IgD-negative memory B cell (primary cell): Measurements from ENCODE around the gene SLC40A1. TPM values are rescaled to one million over a fixed set of nuclear protein-coding genes. Genes with fewer than 3 reads are reported as not detected.

Source experiments
- H3K27ac Mint-ChIP-seq, 3 donors: one replicate each; pipeline ENCODE4 v1.8.0; 2020 to 2022; ENCODE audit warnings: mild to moderate bottlenecking in 3 of 3, mixed read lengths in 3 of 3, moderate library complexity in 1 of 3
- H3K27me3 Mint-ChIP-seq: one replicate; pipeline ENCODE4 v1.8.0; 2021; ENCODE audit warnings: mixed read lengths
- H3K36me3 Mint-ChIP-seq: one replicate; pipeline ENCODE4 v1.8.0; 2020; ENCODE audit warnings: mild to moderate bottlenecking, mixed read lengths
- H3K4me1 Mint-ChIP-seq, 3 donors: one replicate each; pipeline ENCODE4 v1.8.0; 2020 to 2022; ENCODE audit warnings: mixed read lengths in 3 of 3, mild to moderate bottlenecking in 1 of 3
- H3K4me3 Mint-ChIP-seq, 4 donors: one replicate each; pipeline ENCODE4 v1.8.0; 2020 to 2022; ENCODE audit warnings: mild to moderate bottlenecking in 4 of 4, mixed read lengths in 4 of 4, moderate library complexity in 3 of 4
- H3K9me3 Mint-ChIP-seq, 3 donors: one replicate each; pipeline ENCODE4 v1.8.0; 2020 to 2021; ENCODE audit warnings: mixed read lengths in 3 of 3, mild to moderate bottlenecking in 1 of 3
- polyA plus RNA-seq: library from polyadenylated mRNA; unstranded; fragments of 300-500 nt; fragmentation: Illumina TruSeq; gene quantifications from one replicate; pipeline ENCODE4 v1.2.3, GENCODE V29; 2021

SLC40A1 gene
- polyA plus RNA-seq, 1 donor from 2014 or later: 2.3 TPM

- Mint-ChIP-seq H3K27ac (no peak overlapping the region), H3K9me3 (no peaks in the 10 kb centered on the region), H3K4me3 (no peak overlapping the region), H3K36me3 (no peaks in the 10 kb centered on the region), H3K4me1 (no peaks in the 10 kb centered on the region), H3K27me3 (no peaks in the 10 kb centered on the region)
Observed at GRCh38 chr2:189526241-189526640, 54.3 kb downstream of the SLC40A1 start.

- Mint-ChIP-seq H3K27me3 (no peaks in the 10 kb centered on the region), H3K4me1 (no peaks in the 10 kb centered on the region), H3K4me3 (no peak overlapping the region), H3K27ac (no peak overlapping the region), H3K9me3 (no peaks in the 10 kb centered on the region), H3K36me3 (no peaks in the 10 kb centered on the region)
Observed at GRCh38 chr2:189524746-189525145, 55.8 kb downstream of the SLC40A1 start.

- H3K36me3 Mint-ChIP-seq: no peaks in the 10 kb centered on the region
- H3K9me3 Mint-ChIP-seq: no peaks in the 10 kb centered on the region
- no peak overlapping the region for H3K4me3 Mint-ChIP-seq
- H3K27ac Mint-ChIP-seq: no peak overlapping the region
- H3K4me1 Mint-ChIP-seq: no peaks in the 10 kb centered on the region
- H3K27me3 Mint-ChIP-seq: peaks cover 3% of the 10 kb centered on the region
Observed at GRCh38 chr2:189522435-189523151, 58.0 kb downstream of the SLC40A1 start.

- H3K4me1 Mint-ChIP-seq: no peaks in the 10 kb centered on the region
- no peak overlapping the region for H3K4me3 Mint-ChIP-seq
- peaks cover 3% of the 10 kb centered on the region for H3K27me3 Mint-ChIP-seq
- H3K27ac Mint-ChIP-seq: no peak overlapping the region
- H3K9me3 Mint-ChIP-seq: peaks cover 0 to 4% (median 0%) of the 10 kb centered on the region in 3 donors
- H3K36me3 Mint-ChIP-seq: no peaks in the 10 kb centered on the region
Observed at GRCh38 chr2:189521699-189522434, 58.7 kb downstream of the SLC40A1 start.

- H3K9me3 Mint-ChIP-seq: peaks cover 0 to 4% (median 0%) of the 10 kb centered on the region in 3 donors
- H3K4me1 Mint-ChIP-seq: no peaks in the 10 kb centered on the region
- no peaks in the 10 kb centered on the region for H3K36me3 Mint-ChIP-seq
- no peak overlapping the region for H3K4me3 Mint-ChIP-seq
- H3K27ac Mint-ChIP-seq: no peak overlapping the region
- peaks cover 4% of the 10 kb centered on the region for H3K27me3 Mint-ChIP-seq
Observed at GRCh38 chr2:189519631-189520387, 60.8 kb downstream of the SLC40A1 start.

GRCh38 chr2:189517847-189518535 is 62.6 kb downstream of the SLC40A1 start:
- Mint-ChIP-seq H3K4me1 (no peaks in the 10 kb centered on the region), H3K4me3 (no peak overlapping the region), H3K27ac (no peak overlapping the region), H3K36me3 (no peaks in the 10 kb centered on the region), H3K27me3 (peaks cover 10% of the 10 kb centered on the region), H3K9me3 (peaks cover 0 to 4% (median 0%) of the 10 kb centered on the region in 3 donors)

- Mint-ChIP-seq H3K4me1 (no peaks in the 10 kb centered on the region), H3K9me3 (peaks cover 0 to 4% (median 0%) of the 10 kb centered on the region in 3 donors)
Observed at GRCh38 chr2:189516546-189516945, 64.0 kb downstream of the SLC40A1 start.

GRCh38 chr2:189515264-189515663 is 65.3 kb downstream of the SLC40A1 start:
- H3K27ac Mint-ChIP-seq: no peak overlapping the region
- no peaks in the 10 kb centered on the region for H3K4me1 Mint-ChIP-seq
- H3K27me3 Mint-ChIP-seq: peaks cover 13% of the 10 kb centered on the region
- no peak overlapping the region for H3K4me3 Mint-ChIP-seq
- no peaks in the 10 kb centered on the region for H3K36me3 Mint-ChIP-seq
- peaks cover 0 to 4% (median 0%) of the 10 kb centered on the region in 3 donors for H3K9me3 Mint-ChIP-seq

More at GRCh38 chr2:189516546-189516945, 64.0 kb downstream of the SLC40A1 start:
- Mint-ChIP-seq H3K27ac (peak overlapping the region in 1 of 3 donors; percentile 69), H3K36me3 (no peaks in the 10 kb centered on the region), H3K4me3 (no peak overlapping the region), H3K27me3 (peaks cover 12% of the 10 kb centered on the region)

GRCh38 chr2:189514104-189514503 is 66.5 kb downstream of the SLC40A1 start:
- Mint-ChIP-seq H3K4me3 (no peak overlapping the region), H3K9me3 (peaks cover 0 to 6% (median 3%) of the 10 kb centered on the region in 3 donors), H3K36me3 (no peaks in the 10 kb centered on the region), H3K27me3 (peaks cover 13% of the 10 kb centered on the region), H3K4me1 (no peaks in the 10 kb centered on the region), H3K27ac (no peak overlapping the region)

- peaks cover 4 to 11% (median 8%) of the 10 kb centered on the region in 3 donors for H3K9me3 Mint-ChIP-seq
- H3K4me1 Mint-ChIP-seq: no peaks in the 10 kb centered on the region
- no peak overlapping the region for H3K4me3 Mint-ChIP-seq
- H3K36me3 Mint-ChIP-seq: no peaks in the 10 kb centered on the region
- no peak overlapping the region for H3K27ac Mint-ChIP-seq
- H3K27me3 Mint-ChIP-seq: peaks cover 11% of the 10 kb centered on the region
Observed at GRCh38 chr2:189512879-189513278, 67.7 kb downstream of the SLC40A1 start.

- no peak overlapping the region for H3K27ac Mint-ChIP-seq
Observed at GRCh38 chr2:189511960-189512319, 68.6 kb downstream of the SLC40A1 start.

GRCh38 chr2:189511210-189511959 is 69.2 kb downstream of the SLC40A1 start:
- Mint-ChIP-seq H3K4me1 (no peaks in the 10 kb centered on the region), H3K27me3 (peaks cover 9% of the 10 kb centered on the region), H3K36me3 (no peaks in the 10 kb centered on the region), H3K9me3 (peaks cover 4 to 8% (median 7%) of the 10 kb centered on the region in 3 donors), H3K27ac (no peak overlapping the region), H3K4me3 (no peak overlapping the region)

More at GRCh38 chr2:189511960-189512319, 68.6 kb downstream of the SLC40A1 start:
- Mint-ChIP-seq H3K27me3 (peaks cover 10% of the 10 kb centered on the region), H3K4me1 (no peaks in the 10 kb centered on the region), H3K4me3 (no peak overlapping the region), H3K36me3 (no peaks in the 10 kb centered on the region), H3K9me3 (peaks cover 4 to 8% (median 7%) of the 10 kb centered on the region in 3 donors)
